Motor neuron (in vitro differentiated cells): ENCODE data around the gene RFFL. TPM values are rescaled to one million over a fixed set of nuclear protein-coding genes. Genes with fewer than 3 reads are reported as not detected.

ENCODE experiments used
- ATAC-seq, 8 experiments: fragments of 200-7000 bp; cut with Tn5 transposase; replicated peaks in 6 of 8; 2 replicates each; pipeline ENCODE4 v1.8.0; 2021; ENCODE audit warnings: mild to moderate bottlenecking in 8 of 8, moderate library complexity in 8 of 8
- H3K27ac ChIP-seq, 2 donors: fragments of 250-450 bp; sonication (Bioruptor Pico); 2 replicates each; pipeline ENCODE4 v1.9.0; 2021; ENCODE audit warnings: antibody characterized with exemption in 2 of 2, mild to moderate bottlenecking in 2 of 2, moderate library complexity in 1 of 2
- H3K4me1 ChIP-seq, 2 donors: fragments of 250-450 bp; sonication (Bioruptor Pico); replicated peaks in 1 of 2; 2 replicates each; pipeline ENCODE4 v1.6.1; 2021; ENCODE audit warnings: antibody characterized with exemption in 2 of 2, mild to moderate bottlenecking in 2 of 2, moderate library complexity in 1 of 2
- H3K4me3 ChIP-seq, 5 donors: fragments of 250-450 bp; sonication (Bioruptor Pico); 2 replicates each; pipeline ENCODE4 v1.9.0; 2021; ENCODE audit warnings: antibody characterized with exemption in 5 of 5, mild to moderate bottlenecking in 5 of 5, moderate library complexity in 4 of 5
- WGBS, 10 experiments: fragments of 450-650 bp; shearing (Covaris generic); methylation state at CpG; one replicate each; pipeline ENCODE4 v1.0.0; 2022; 5-methylcytosine and 5-hydroxymethylcytosine counted together
- in situ Hi-C, 9 experiments: fragments of 400-800 bp; cut with MboI; loops; one replicate each; pipeline ENCODE4 v1.15.0; 2021; ENCODE audit warnings: low sequenced_read_pairs in 9 of 9, low pct_unique_long_range_greater_than_20kb in 2 of 9; ENCODE audit not compliant: unreplicated experiment in 9 of 9
- total RNA-seq, 8 experiments: library from RNA; unstranded; fragments of 300-600 nt; gene quantifications; 2 replicates each; pipeline versions ENCODE4 v1.2.3 to v1.2.4, GENCODE V29; 2022

Gene RFFL
- total RNA-seq, 8 experiments from 2014 or later = 6.5 to 47.4 (median 11.4) TPM

- H3K27ac ChIP-seq = no peak overlapping the region
- in situ Hi-C loops = loop anchor here in 1 of 9 experiments (25.0 kb wide), 1 partner anchor 92 kb away; the partner anchor contains the start of gene LIG3
- peaks cover 0 to 3% of the 10 kb centered on the region in 2 donors for H3K4me1 ChIP-seq
- ATAC-seq = peak in 3 of 8 experiments; percentile 76 to 86 (median 80)
- no peak overlapping the region for H3K4me3 ChIP-seq
- WGBS, 10 experiments = 0 to 100% (median 8%) methylated on average over 1 of the region's 1 CpG; no CpG with 5 or more reads in 4 of the 10 experiments
Observed at GRCh38 chr17:35079547-35080423, 16.3 kb upstream of the RFFL start.

- Histone ChIP-seq H3K4me3 (no peak overlapping the region), H3K4me1 (no peaks in the 10 kb centered on the region), H3K27ac (no peak overlapping the region)
- in situ Hi-C loops = loop anchor here in 1 of 9 experiments (25.0 kb wide), 1 partner anchor 90 kb away; the partner anchor contains the start of gene LIG3
- 83 to 100% (median 100%) methylated on average over 1 of the region's 1 CpG; no CpG with 5 or more reads in 5 of the 10 experiments for whole genome bisulfite sequencing, 10 experiments
- no peak for ATAC-seq
Observed at GRCh38 chr17:35076874-35077273, 13.4 kb upstream of the RFFL start.

DNA sequence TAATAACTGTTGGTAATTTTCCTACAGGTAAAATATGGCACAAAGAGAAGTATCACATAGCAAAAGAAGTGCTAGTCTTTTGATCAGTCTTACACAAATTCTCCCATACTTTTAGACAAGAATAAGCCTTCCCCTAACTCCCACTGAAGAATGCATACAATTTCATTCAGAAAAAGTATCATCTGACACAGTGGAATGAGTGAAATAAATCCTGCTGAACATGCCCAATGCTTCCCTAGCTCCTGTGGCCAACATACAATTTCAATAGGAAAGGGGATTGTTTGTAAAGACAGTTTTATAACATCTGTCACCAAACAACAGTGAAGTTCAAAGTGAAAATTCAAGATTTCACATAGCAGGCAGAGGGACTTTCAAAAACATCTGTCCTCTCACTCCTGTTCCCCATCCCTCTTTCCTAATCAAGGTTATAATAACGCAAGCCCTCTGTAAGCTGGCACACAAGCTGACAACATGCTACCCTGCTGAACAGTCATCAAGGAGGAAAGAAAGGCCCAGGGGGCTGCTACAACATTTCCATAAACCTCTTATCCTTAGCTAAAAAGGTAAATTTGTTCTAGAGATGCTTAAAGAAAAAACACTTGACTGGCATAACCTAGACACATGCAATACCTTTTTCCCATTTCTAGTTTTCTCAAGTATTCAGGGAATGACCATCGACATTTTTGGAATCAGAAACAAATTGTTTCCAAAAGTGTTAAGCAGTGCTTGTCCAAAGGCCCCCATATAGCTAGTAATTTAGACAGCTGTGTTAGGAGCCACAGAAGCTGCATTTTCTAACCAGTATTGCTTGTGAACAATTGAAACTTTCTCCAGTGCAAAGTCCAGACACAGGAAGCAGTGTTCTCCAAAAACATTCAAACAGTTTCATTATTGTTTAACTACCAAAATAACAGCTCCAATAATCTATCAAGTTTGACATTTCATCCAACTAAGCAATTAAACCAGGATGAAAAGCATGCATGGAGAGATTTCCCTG lies 11.5 kb upstream of the RFFL start:
- in situ Hi-C loops = loop anchor here in 1 of 9 experiments (25.0 kb wide), 1 partner anchor 88 kb away; the partner anchor contains the start of gene LIG3
- H3K4me1 ChIP-seq = no peaks in the 10 kb centered on the region
- H3K27ac ChIP-seq = no peak overlapping the region
- peak in 1 of 8 experiments; percentile 50 for ATAC-seq
- H3K4me3 ChIP-seq = no peak overlapping the region
- WGBS, 10 experiments = 63 to 100% (median 100%) methylated on average over 1 to 2 of the region's 2 CpGs; no CpG with 5 or more reads in 2 of the 10 experiments

- 84 to 100% (median 96%) methylated on average over 2 to 5 of the region's 5 CpGs for WGBS, 10 experiments
- in situ Hi-C loops = no loop called here
- H3K4me1 ChIP-seq = no peaks in the 10 kb centered on the region
- no peak overlapping the region for H3K27ac ChIP-seq
- no peak for ATAC-seq
- no peak overlapping the region for H3K4me3 ChIP-seq
Observed at GRCh38 chr17:35073991-35074627, 10.6 kb upstream of the RFFL start.

- 90 to 100% (median 96%) methylated on average over 1 to 3 of the region's 3 CpGs for WGBS, 10 experiments
- ATAC-seq = no peak
- H3K4me3 ChIP-seq = no peak overlapping the region
- no peaks in the 10 kb centered on the region for H3K4me1 ChIP-seq
- in situ Hi-C loops = no loop called here
- H3K27ac ChIP-seq = no peak overlapping the region
Observed at GRCh38 chr17:35073183-35073790, 9.8 kb upstream of the RFFL start.

DNA sequence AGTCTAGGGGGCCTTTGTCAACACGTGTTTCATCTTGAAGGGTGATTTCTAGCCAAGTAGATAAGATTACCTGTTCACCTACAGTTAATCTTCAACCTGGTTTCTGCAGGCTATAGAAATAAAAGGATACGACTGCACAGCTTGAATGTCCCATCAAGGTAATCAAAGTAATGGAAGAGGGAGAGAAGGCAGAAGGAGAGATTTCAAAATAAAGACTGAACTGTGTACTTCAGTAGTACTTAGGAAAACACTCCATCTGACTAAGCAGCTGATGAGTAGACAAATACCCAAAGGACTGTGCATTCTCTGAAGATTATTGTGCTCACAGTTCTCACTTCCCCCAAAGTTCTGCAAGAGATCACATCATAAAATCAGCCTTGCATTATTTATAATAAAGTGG lies 5.8 kb upstream of the RFFL start:
- 63 to 100% (median 89%) methylated on average over 1 to 2 of the region's 2 CpGs; no CpG with 5 or more reads in 1 of the 10 experiments for WGBS, 10 experiments
- no peak for ATAC-seq
- no peak overlapping the region for H3K4me3 ChIP-seq
- H3K4me1 ChIP-seq = peaks cover 0 to 3% of the 10 kb centered on the region in 2 donors
- in situ Hi-C loops = no loop called here
- H3K27ac ChIP-seq = no peak overlapping the region

DNA sequence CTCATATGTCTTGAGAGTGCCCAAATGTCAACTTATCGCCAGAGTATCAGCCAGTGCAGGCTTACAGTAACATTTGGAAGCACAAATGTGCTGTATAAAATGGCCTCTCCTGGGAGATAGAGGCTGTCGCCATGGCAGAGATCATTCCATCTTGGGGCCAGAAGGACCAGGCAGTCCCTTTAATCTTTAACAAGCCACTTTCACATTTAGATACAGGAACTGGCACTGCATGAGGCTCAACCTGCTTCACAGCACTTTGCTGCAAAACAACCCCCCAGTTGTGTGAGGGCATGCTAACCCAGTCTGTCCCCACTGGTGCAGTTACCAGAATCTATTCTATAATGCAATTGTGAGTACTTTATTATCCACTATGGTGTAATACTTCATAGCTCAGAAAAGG lies 4.7 kb upstream of the RFFL start:
- Histone ChIP-seq H3K4me3 (no peak overlapping the region), H3K4me1 (peaks cover 9 to 14% of the 10 kb centered on the region in 2 donors), H3K27ac (no peak overlapping the region)
- WGBS, 10 experiments = 50 to 100% (median 76%) methylated on average over 1 to 2 of the region's 2 CpGs; no CpG with 5 or more reads in 4 of the 10 experiments
- in situ Hi-C loops = no loop called here
- no peak for ATAC-seq

DNA sequence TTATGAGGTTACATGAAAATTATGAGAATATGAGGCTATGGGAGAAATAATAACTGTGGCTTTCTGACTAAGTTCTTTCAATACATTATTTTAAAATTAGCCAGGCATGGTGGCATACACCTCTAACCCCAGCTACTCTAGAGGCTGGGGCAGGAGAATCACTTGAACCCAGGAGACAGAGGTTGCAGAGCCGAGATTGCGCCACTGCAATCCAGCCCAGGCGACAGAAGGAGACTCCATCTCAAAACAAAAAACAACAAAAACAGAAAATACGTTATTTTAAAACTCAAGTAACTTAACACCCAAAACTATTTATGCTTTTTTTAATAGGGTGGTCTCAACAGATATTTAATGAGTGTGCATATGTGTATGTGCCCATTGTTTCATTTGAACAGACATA lies 2.4 kb upstream of the RFFL start:
- no peak for ATAC-seq
- WGBS, 10 experiments = 80 to 100% (median 98%) methylated on average over 1 to 4 of the region's 4 CpGs; no CpG with 5 or more reads in 2 of the 10 experiments
- no peak overlapping the region for H3K27ac ChIP-seq
- in situ Hi-C loops = no loop called here
- H3K4me3 ChIP-seq = no peak overlapping the region
- peaks cover 12 to 14% of the 10 kb centered on the region in 2 donors for H3K4me1 ChIP-seq

- H3K4me1 ChIP-seq = peaks cover 12 to 14% of the 10 kb centered on the region in 2 donors
- in situ Hi-C loops = no loop called here
- ATAC-seq = no peak
- no peak overlapping the region for H3K4me3 ChIP-seq
- no peak overlapping the region for H3K27ac ChIP-seq
- whole genome bisulfite sequencing, 10 experiments = 45 to 97% (median 83%) methylated on average over 2 to 3 of the region's 3 CpGs; no CpG with 5 or more reads in 2 of the 10 experiments
Observed at GRCh38 chr17:35064516-35065215, 1.2 kb upstream of the RFFL start.

DNA sequence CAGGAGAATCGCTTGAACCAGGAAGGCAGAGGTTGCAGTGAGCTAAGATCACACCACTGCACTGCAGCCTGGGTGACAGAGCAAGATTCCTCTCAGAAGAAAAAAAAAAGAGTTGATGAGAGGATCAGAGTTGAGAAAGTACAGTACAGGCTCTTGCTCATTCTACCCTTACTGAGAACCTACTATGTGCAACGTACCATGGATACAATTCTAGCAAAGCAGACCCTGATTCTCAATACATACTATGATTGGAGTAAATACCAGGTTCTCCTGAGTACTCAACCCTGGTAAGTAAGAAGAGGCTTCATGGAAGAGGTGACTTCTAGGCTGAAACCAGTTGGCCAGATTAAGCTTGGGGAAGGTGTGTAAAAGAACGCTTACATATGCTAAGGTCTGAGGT lies 1.2 kb downstream of the RFFL start:
- H3K27ac ChIP-seq = no peak overlapping the region
- no peak overlapping the region for H3K4me3 ChIP-seq
- no peak for ATAC-seq
- H3K4me1 ChIP-seq = peaks cover 12 to 14% of the 10 kb centered on the region in 2 donors
- 72 to 100% (median 97%) methylated on average over 1 to 3 of the region's 3 CpGs for WGBS, 10 experiments
- in situ Hi-C loops = no loop called here

- H3K27ac ChIP-seq = no peak overlapping the region
- 100% methylated on average over 1 of the region's 1 CpG; no CpG with 5 or more reads in 5 of the 10 experiments for WGBS, 10 experiments
- H3K4me3 ChIP-seq = no peak overlapping the region
- no peak for ATAC-seq
- H3K4me1 ChIP-seq = no peaks in the 10 kb centered on the region
- in situ Hi-C loops = no loop called here
Observed at GRCh38 chr17:35057332-35057915, 6.1 kb downstream of the RFFL start.
